ENCODE measurements around the gene OOSP1.

The OOSP1 gene

GRCh38 chr11:59957094-59957493 is 18.9 kb downstream of the OOSP1 start:
- H3K27ac ChIP-seq (ENCODE audit: low read depth, low read length), result no peak overlapping the region
- no peak overlapping the region for H3K9ac ChIP-seq (ENCODE audit: low read depth in 1 of 2, low read length in 2 of 2)
- H3K36me3 ChIP-seq (ENCODE audit: control insufficient read depth in 1 of 2, insufficient read depth in 2 of 2, low read length in 2 of 2), result no peaks in the 10 kb centered on the region
- no peak overlapping the region for H3K4me3 ChIP-seq (ENCODE audit: low read depth in 1 of 2, low read length in 2 of 2)
- H3K4me1 ChIP-seq (ENCODE audit: control insufficient read depth in 1 of 2, insufficient read depth in 2 of 2, low read length in 2 of 2), result peaks cover 3 to 10% of the 10 kb centered on the region in 2 donors
- H3K27me3 ChIP-seq (ENCODE audit: control insufficient read depth in 1 of 2, insufficient read depth in 2 of 2, low read length in 2 of 2), result no peaks in the 10 kb centered on the region
- no peaks in the 10 kb centered on the region for H3K9me3 ChIP-seq (ENCODE audit: control insufficient read depth in 1 of 2, low read length in 2 of 2)

- no peaks in the 10 kb centered on the region for H3K27me3 ChIP-seq (ENCODE audit: control insufficient read depth in 1 of 2, insufficient read depth in 2 of 2, low read length in 2 of 2)
- no peak overlapping the region for H3K9ac ChIP-seq (ENCODE audit: low read depth in 1 of 2, low read length in 2 of 2)
- no peak overlapping the region for H3K4me3 ChIP-seq (ENCODE audit: low read depth in 1 of 2, low read length in 2 of 2)
- H3K27ac ChIP-seq (ENCODE audit: low read depth, low read length), result no peak overlapping the region
- H3K4me1 ChIP-seq (ENCODE audit: control insufficient read depth in 1 of 2, insufficient read depth in 2 of 2, low read length in 2 of 2), result peaks cover 3 to 10% of the 10 kb centered on the region in 2 donors
- no peaks in the 10 kb centered on the region for H3K36me3 ChIP-seq (ENCODE audit: control insufficient read depth in 1 of 2, insufficient read depth in 2 of 2, low read length in 2 of 2)
- no peaks in the 10 kb centered on the region for H3K9me3 ChIP-seq (ENCODE audit: control insufficient read depth in 1 of 2, low read length in 2 of 2)
Observed at GRCh38 chr11:59960502-59961381, 22.5 kb downstream of the OOSP1 start.

- no peak overlapping the region for H3K27ac ChIP-seq (ENCODE audit: low read depth, low read length)
- H3K36me3 ChIP-seq (ENCODE audit: control insufficient read depth in 1 of 2, insufficient read depth in 2 of 2, low read length in 2 of 2), result no peaks in the 10 kb centered on the region
- no peaks in the 10 kb centered on the region for H3K27me3 ChIP-seq (ENCODE audit: control insufficient read depth in 1 of 2, insufficient read depth in 2 of 2, low read length in 2 of 2)
- H3K4me3 ChIP-seq (ENCODE audit: low read depth in 1 of 2, low read length in 2 of 2), result no peak overlapping the region
- peaks cover 3 to 10% of the 10 kb centered on the region in 2 donors for H3K4me1 ChIP-seq (ENCODE audit: control insufficient read depth in 1 of 2, insufficient read depth in 2 of 2, low read length in 2 of 2)
- H3K9ac ChIP-seq (ENCODE audit: low read depth in 1 of 2, low read length in 2 of 2), result no peak overlapping the region
- no peaks in the 10 kb centered on the region for H3K9me3 ChIP-seq (ENCODE audit: control insufficient read depth in 1 of 2, low read length in 2 of 2)
Observed at GRCh38 chr11:59962107-59962482, 23.9 kb downstream of the OOSP1 start.

DNA sequence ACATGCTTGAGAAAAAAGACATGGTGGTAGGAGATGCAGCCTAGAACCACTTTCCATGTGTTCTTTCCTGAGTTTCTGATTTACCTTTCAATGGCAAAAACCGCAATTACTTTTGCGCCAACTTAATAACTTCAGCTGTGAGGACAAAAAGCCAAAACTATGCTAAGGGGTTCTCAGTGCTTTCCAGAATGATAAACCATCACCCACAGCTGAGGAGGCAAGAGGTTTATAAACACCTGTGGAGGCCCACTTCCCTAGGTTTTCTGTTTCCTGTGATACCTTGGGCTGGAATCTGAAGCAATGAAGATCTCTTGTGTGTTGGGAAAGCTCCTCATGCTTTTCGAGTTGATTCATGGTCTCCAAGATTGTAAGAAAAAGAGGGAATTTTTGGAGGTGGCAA is 25.5 kb downstream of the OOSP1 start, which contains the start of gene OOSP4A:
OOSP4A (plus strand) TSS at position 301 of the 400 bp plus-strand sequence; CDS start at position 301, 0 bp downstream.
- Histone ChIP-seq H3K4me3 (ENCODE audit: low read depth in 1 of 2, low read length in 2 of 2) (no peak within 1 kb of the TSS), H3K27ac (ENCODE audit: low read depth, low read length) (no peak within 1 kb of the TSS), H3K27me3 (ENCODE audit: control insufficient read depth in 1 of 2, insufficient read depth in 2 of 2, low read length in 2 of 2) (no peaks in the 10 kb centered on the region), H3K4me1 (ENCODE audit: control insufficient read depth in 1 of 2, insufficient read depth in 2 of 2, low read length in 2 of 2) (peaks cover 3 to 10% of the 10 kb centered on the region in 2 donors), H3K9me3 (ENCODE audit: control insufficient read depth in 1 of 2, low read length in 2 of 2) (no peaks in the 10 kb centered on the region), H3K9ac (ENCODE audit: low read depth in 1 of 2, low read length in 2 of 2) (no peak within 1 kb of the TSS), H3K36me3 (ENCODE audit: control insufficient read depth in 1 of 2, insufficient read depth in 2 of 2, low read length in 2 of 2) (no peaks in the 10 kb centered on the region)

DNA sequence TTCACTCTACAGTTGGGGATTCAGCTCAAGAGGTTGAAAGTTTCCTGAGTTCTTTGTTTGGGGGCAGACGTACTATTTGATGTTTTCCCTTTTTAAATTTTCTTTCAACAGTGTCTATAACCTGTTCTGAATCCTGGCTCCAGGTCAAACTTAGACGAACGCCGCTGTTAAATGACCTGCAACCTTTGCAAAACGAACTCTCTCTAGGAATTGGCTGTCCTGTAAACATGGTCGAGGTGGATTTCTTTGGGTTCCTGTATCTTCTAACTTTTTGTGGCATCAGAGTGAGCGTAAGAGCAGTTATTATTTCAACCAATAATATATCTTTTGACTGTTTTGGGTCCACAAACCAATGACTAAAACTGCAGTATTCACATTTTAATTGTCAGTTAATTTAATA is 27.2 kb downstream of the OOSP1 start:
- no peak overlapping the region for H3K4me3 ChIP-seq (ENCODE audit: low read depth in 1 of 2, low read length in 2 of 2)
- H3K4me1 ChIP-seq (ENCODE audit: control insufficient read depth in 1 of 2, insufficient read depth in 2 of 2, low read length in 2 of 2), result peaks cover 3 to 8% of the 10 kb centered on the region in 2 donors
- no peak overlapping the region for H3K9ac ChIP-seq (ENCODE audit: low read depth in 1 of 2, low read length in 2 of 2)
- H3K27ac ChIP-seq (ENCODE audit: low read depth, low read length), result no peak overlapping the region
- H3K36me3 ChIP-seq (ENCODE audit: control insufficient read depth in 1 of 2, insufficient read depth in 2 of 2, low read length in 2 of 2), result no peaks in the 10 kb centered on the region
- H3K27me3 ChIP-seq (ENCODE audit: control insufficient read depth in 1 of 2, insufficient read depth in 2 of 2, low read length in 2 of 2), result no peaks in the 10 kb centered on the region
- H3K9me3 ChIP-seq (ENCODE audit: control insufficient read depth in 1 of 2, low read length in 2 of 2), result no peaks in the 10 kb centered on the region

GRCh38 chr11:59966201-59966600 is 28.0 kb downstream of the OOSP1 start:
- no peaks in the 10 kb centered on the region for H3K9me3 ChIP-seq (ENCODE audit: control insufficient read depth in 1 of 2, low read length in 2 of 2)
- no peaks in the 10 kb centered on the region for H3K36me3 ChIP-seq (ENCODE audit: control insufficient read depth in 1 of 2, insufficient read depth in 2 of 2, low read length in 2 of 2)
- peaks cover 0 to under 1% of the 10 kb centered on the region in 2 donors for H3K4me1 ChIP-seq (ENCODE audit: control insufficient read depth in 1 of 2, insufficient read depth in 2 of 2, low read length in 2 of 2)
- no peak overlapping the region for H3K9ac ChIP-seq (ENCODE audit: low read depth in 1 of 2, low read length in 2 of 2)
- H3K27ac ChIP-seq (ENCODE audit: low read depth, low read length), result no peak overlapping the region
- no peak overlapping the region for H3K4me3 ChIP-seq (ENCODE audit: low read depth in 1 of 2, low read length in 2 of 2)
- no peaks in the 10 kb centered on the region for H3K27me3 ChIP-seq (ENCODE audit: control insufficient read depth in 1 of 2, insufficient read depth in 2 of 2, low read length in 2 of 2)

DNA sequence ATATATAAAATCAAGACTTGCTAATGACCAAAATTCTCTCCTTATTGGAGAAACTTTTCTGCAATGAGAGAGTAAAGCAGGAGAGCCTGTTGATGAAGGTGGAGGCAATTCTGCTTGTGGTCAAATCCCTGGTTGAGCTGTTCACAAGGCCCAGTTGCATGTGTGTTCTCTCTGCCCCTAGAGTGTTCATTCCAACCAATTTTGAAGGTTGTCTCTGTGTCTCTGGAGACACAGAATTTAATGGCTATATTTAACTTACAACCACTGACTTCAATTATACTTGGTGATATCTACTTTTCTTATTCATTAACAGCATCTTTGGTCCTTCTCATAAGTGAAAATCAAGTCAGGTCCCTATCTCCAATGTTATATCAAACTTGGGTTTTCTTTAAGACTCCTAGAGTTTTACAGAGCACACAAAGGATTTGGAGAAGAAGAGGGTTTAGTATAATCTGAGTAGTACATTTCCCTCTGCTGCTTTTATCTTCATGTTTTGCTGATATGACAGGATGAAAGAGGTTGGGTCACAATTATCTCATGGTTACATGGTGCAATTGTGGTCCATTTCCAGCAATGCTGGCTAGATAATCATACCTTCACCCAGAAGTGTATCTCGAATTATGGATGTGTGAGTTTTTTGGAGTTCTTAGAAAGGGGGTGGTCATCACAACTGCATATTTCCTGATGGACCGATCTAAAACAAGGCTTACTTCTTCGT is 29.6 kb downstream of the OOSP1 start:
- no peaks in the 10 kb centered on the region for H3K9me3 ChIP-seq (ENCODE audit: control insufficient read depth in 1 of 2, low read length in 2 of 2)
- no peak overlapping the region for H3K27ac ChIP-seq (ENCODE audit: low read depth, low read length)
- no peak overlapping the region for H3K9ac ChIP-seq (ENCODE audit: low read depth in 1 of 2, low read length in 2 of 2)
- H3K27me3 ChIP-seq (ENCODE audit: control insufficient read depth in 1 of 2, insufficient read depth in 2 of 2, low read length in 2 of 2), result no peaks in the 10 kb centered on the region
- H3K36me3 ChIP-seq (ENCODE audit: control insufficient read depth in 1 of 2, insufficient read depth in 2 of 2, low read length in 2 of 2), result no peaks in the 10 kb centered on the region
- no peak overlapping the region for H3K4me3 ChIP-seq (ENCODE audit: low read depth in 1 of 2, low read length in 2 of 2)
- H3K4me1 ChIP-seq (ENCODE audit: control insufficient read depth in 1 of 2, insufficient read depth in 2 of 2, low read length in 2 of 2), result no peaks in the 10 kb centered on the region

DNA sequence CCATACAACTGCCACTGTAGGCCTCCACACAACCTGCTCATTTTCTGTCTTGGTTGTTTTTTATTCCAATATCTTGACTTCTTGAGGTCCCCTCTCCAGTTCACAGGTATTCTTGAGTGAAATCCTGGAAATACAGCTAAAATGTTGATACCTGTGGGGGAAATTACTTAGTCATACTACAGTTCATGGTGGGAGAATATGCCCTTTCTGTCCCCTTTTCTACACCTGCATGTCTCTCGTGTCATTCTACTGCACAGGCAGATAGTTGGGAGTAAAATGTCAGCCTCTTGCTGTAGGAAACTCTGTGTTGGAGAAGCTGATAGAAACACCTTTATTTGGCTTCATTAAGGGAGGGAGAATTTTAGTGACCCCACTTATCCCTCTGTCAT is 30.2 kb downstream of the OOSP1 start:
- H3K27me3 ChIP-seq (ENCODE audit: control insufficient read depth in 1 of 2, insufficient read depth in 2 of 2, low read length in 2 of 2), result no peaks in the 10 kb centered on the region
- H3K9ac ChIP-seq (ENCODE audit: low read depth in 1 of 2, low read length in 2 of 2), result no peak overlapping the region
- H3K36me3 ChIP-seq (ENCODE audit: control insufficient read depth in 1 of 2, insufficient read depth in 2 of 2, low read length in 2 of 2), result no peaks in the 10 kb centered on the region
- no peak overlapping the region for H3K27ac ChIP-seq (ENCODE audit: low read depth, low read length)
- H3K9me3 ChIP-seq (ENCODE audit: control insufficient read depth in 1 of 2, low read length in 2 of 2), result no peaks in the 10 kb centered on the region
- no peaks in the 10 kb centered on the region for H3K4me1 ChIP-seq (ENCODE audit: control insufficient read depth in 1 of 2, insufficient read depth in 2 of 2, low read length in 2 of 2)
- H3K4me3 ChIP-seq (ENCODE audit: low read depth in 1 of 2, low read length in 2 of 2), result no peak overlapping the region

DNA sequence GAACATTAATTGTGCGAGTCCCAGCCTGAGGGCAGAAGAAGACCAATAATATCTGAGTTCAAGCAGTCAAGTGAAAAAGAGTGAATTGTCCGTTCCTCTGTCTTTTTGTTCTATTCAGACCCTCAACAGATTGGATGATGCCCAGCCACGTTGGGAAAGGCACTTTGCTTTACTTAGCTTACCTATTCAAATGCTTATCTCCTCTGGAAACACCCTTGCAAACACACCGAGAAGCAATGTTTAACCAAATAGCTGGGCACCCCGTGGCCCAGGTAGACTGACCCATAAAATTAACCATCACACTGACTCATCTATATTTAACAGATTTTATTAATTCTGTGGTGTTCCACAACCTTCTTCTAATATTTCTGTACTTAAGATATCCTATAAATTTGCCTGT is 34.9 kb downstream of the OOSP1 start:
- no peak overlapping the region for H3K27ac ChIP-seq (ENCODE audit: low read depth, low read length)
- H3K36me3 ChIP-seq (ENCODE audit: control insufficient read depth in 1 of 2, insufficient read depth in 2 of 2, low read length in 2 of 2), result no peaks in the 10 kb centered on the region
- no peaks in the 10 kb centered on the region for H3K9me3 ChIP-seq (ENCODE audit: control insufficient read depth in 1 of 2, low read length in 2 of 2)
- H3K27me3 ChIP-seq (ENCODE audit: control insufficient read depth in 1 of 2, insufficient read depth in 2 of 2, low read length in 2 of 2), result no peaks in the 10 kb centered on the region
- H3K9ac ChIP-seq (ENCODE audit: low read depth in 1 of 2, low read length in 2 of 2), result no peak overlapping the region
- H3K4me3 ChIP-seq (ENCODE audit: low read depth in 1 of 2, low read length in 2 of 2), result no peak overlapping the region
- H3K4me1 ChIP-seq (ENCODE audit: control insufficient read depth in 1 of 2, insufficient read depth in 2 of 2, low read length in 2 of 2), result no peaks in the 10 kb centered on the region

DNA sequence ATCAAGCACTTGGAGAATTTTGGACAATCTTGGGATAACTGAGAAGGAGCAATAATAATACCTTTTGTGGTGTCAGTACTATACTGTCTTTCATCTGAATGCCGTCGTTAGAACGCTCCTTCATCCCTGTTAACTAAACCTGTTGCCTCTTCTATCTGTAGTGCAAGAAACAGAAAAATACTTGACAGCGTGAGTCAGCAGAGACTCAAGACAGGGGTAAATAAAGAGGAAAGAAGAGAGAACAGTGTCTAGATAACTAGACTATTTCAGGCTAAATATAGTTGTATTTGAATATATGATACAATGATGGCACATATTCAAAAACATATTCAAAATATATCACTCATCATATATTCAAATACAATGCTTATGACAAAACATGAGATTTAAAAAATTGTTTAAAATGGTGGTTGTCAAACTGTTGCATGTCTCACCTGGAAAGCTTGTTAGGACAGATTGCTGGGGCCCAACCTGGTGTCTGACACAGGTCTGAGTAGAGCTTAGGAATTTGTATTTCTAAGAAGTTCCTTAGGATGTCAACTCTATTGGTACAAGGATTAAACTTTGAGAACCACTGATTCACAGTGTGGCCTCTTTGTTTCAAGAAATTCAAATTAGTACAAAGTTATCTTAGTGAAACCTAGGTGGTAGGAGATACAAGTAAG is 43.0 kb downstream of the OOSP1 start:
- Histone ChIP-seq H3K9me3 (ENCODE audit: control insufficient read depth in 1 of 2, low read length in 2 of 2) (no peaks in the 10 kb centered on the region), H3K4me3 (ENCODE audit: low read depth in 1 of 2, low read length in 2 of 2) (no peak overlapping the region), H3K27me3 (ENCODE audit: control insufficient read depth in 1 of 2, insufficient read depth in 2 of 2, low read length in 2 of 2) (no peaks in the 10 kb centered on the region), H3K36me3 (ENCODE audit: control insufficient read depth in 1 of 2, insufficient read depth in 2 of 2, low read length in 2 of 2) (no peaks in the 10 kb centered on the region), H3K9ac (ENCODE audit: low read depth in 1 of 2, low read length in 2 of 2) (no peak overlapping the region), H3K27ac (ENCODE audit: low read depth, low read length) (no peak overlapping the region), H3K4me1 (ENCODE audit: control insufficient read depth in 1 of 2, insufficient read depth in 2 of 2, low read length in 2 of 2) (no peaks in the 10 kb centered on the region)
